ENCODE results near the gene ATP6V1C2. TPM values are rescaled to one million over a fixed set of nuclear protein-coding genes. Genes with fewer than 3 reads are reported as not detected.

The ATP6V1C2 gene
- total and polyA plus RNA-seq, 2 of the 4 experiments (the other 2 are of a cell fraction), result not detected

DNA sequence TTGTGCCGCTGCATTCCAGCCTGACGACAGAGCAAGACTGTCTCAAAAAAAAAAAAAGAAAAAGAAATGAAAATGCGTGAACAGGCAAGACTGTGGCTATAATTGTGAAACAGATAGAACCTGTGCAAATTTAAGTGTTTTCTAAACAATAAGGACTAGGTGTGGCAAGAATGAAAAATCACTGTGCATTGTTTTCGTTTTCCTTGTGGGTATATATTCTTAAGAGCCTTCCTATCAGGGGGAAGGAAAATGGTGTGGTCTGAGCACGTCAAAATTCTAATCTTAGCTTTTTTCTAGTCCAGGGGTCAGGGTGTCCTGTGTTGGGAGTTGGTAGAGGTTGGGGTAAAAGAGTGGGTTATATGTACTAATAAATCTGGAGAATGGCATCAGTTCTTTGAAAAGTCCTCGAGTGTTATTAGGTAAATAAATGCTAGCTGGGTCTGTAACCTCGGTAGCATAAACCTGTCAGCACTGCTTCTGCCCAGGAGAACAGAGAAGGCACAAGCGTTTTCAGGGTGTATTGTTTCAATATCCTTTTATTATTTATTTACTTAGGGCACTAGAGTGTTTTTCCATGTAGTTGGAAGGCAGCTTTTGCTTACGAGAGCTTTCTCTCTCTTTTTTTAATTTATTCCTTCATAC lies 11.6 kb downstream of the ATP6V1C2 start:
- Histone ChIP-seq H4K20me1 (ENCODE audit: insufficient read depth, low read length) (no peaks in the 10 kb centered on the region), H3K27me3 (ENCODE audit: control insufficient read depth, insufficient read depth, low read length) (peaks cover 28% of the 10 kb centered on the region), H2BK20ac (ENCODE audit: low read depth, low read length) (no peak overlapping the region), H3K9ac (ENCODE audit: low read depth, low read length) (no peak overlapping the region), H3K4me2 (ENCODE audit: low read depth, low read length) (no peak overlapping the region), H4K5ac (ENCODE audit: low read depth, low read length) (no peak overlapping the region), H3K4ac (ENCODE audit: low read depth, low read length) (no peak overlapping the region), H2BK120ac (ENCODE audit: low read depth, low read length) (no peak overlapping the region), H2BK5ac (ENCODE audit: low read depth, low read length, poor library complexity, severe bottlenecking) (no peak overlapping the region), H3K23ac (ENCODE audit: low read depth, low read length) (no peak overlapping the region), H3K14ac (replicated peaks; ENCODE audit: low read depth, low read length) (no peak overlapping the region), H3K27ac (ENCODE audit: insufficient read depth, low read length) (no peak overlapping the region), H4K8ac (ENCODE audit: low read depth in 2 of 2, low read length in 2 of 2) (no peak overlapping the region), H2AFZ (replicated peaks; ENCODE audit: low read length, poor library complexity) (no peak overlapping the region), H2AK5ac (ENCODE audit: low read depth, low read length) (no peak overlapping the region), H3K4me1 (ENCODE audit: control insufficient read depth, insufficient read depth, low read length) (no peaks in the 10 kb centered on the region), H3K18ac (ENCODE audit: low read depth, low read length) (no peak overlapping the region), H3K9me3 (ENCODE audit: control insufficient read depth, insufficient read depth, low read length) (no peaks in the 10 kb centered on the region), H3K56ac (ENCODE audit: extremely low read depth, insufficient read depth, low read length) (no peak overlapping the region), H2BK15ac (ENCODE audit: low read depth, low read length) (no peak overlapping the region), H4K91ac (ENCODE audit: insufficient read depth, low read depth, low read length) (no peak overlapping the region), H3K79me1 (ENCODE audit: low read depth in 1 of 2, low read length in 2 of 2) (no peaks in the 10 kb centered on the region), H3K4me3 (ENCODE audit: insufficient read depth, low read depth, low read length) (no peak overlapping the region), H2AK9ac (replicated peaks; ENCODE audit: low read depth, low read length, poor library complexity) (no peak overlapping the region), H3K9me1 (ENCODE audit: insufficient read depth, low read length) (no peaks in the 10 kb centered on the region), H3K36me3 (ENCODE audit: control insufficient read depth, insufficient read depth, low read length) (no peaks in the 10 kb centered on the region)
- ChIA-PET CTCF (interaction anchor here (1.0 kb wide), 1 partner anchor 15 kb away, joined by 3 read pairs; no protein-coding TSS in a partner anchor), POLR2A (ENCODE audit: unreplicated experiment) (no interaction called here)
- intact Hi-C loops (cut with micrococcal nuclease), result no loop called here
- BruUV-seq (replicated peaks), result no TSS peak
- DNase-seq, result no peak
- 43% methylated on average over 3 of the region's 9 CpGs; no CpG with 5 or more reads in 1 of the 2 experiments for WGBS, 2 experiments (ENCODE audit: extremely low coverage in 2 of 2, insufficient read length in 1 of 2)
- in situ Hi-C loops (cut with MboI; ENCODE audit: low sequenced_read_pairs), result no loop called here
- no peak; the same call in 1 of the 2 replicates for ATAC-seq (ENCODE audit: low read depth)
- TF ChIP-seq, protein P1, sequence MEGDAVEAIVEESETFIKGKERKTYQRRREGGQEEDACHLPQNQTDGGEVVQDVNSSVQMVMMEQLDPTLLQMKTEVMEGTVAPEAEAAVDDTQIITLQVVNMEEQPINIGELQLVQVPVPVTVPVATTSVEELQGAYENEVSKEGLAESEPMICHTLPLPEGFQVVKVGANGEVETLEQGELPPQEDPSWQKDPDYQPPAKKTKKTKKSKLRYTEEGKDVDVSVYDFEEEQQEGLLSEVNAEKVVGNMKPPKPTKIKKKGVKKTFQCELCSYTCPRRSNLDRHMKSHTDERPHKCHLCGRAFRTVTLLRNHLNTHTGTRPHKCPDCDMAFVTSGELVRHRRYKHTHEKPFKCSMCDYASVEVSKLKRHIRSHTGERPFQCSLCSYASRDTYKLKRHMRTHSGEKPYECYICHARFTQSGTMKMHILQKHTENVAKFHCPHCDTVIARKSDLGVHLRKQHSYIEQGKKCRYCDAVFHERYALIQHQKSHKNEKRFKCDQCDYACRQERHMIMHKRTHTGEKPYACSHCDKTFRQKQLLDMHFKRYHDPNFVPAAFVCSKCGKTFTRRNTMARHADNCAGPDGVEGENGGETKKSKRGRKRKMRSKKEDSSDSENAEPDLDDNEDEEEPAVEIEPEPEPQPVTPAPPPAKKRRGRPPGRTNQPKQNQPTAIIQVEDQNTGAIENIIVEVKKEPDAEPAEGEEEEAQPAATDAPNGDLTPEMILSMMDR (conservative IDR thresholded peaks at IDR 0.05; ENCODE audit: low read depth, low read length), result no peak
- TF ChIP-seq, protein P2, sequence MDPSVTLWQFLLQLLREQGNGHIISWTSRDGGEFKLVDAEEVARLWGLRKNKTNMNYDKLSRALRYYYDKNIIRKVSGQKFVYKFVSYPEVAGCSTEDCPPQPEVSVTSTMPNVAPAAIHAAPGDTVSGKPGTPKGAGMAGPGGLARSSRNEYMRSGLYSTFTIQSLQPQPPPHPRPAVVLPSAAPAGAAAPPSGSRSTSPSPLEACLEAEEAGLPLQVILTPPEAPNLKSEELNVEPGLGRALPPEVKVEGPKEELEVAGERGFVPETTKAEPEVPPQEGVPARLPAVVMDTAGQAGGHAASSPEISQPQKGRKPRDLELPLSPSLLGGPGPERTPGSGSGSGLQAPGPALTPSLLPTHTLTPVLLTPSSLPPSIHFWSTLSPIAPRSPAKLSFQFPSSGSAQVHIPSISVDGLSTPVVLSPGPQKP (IDR thresholded peaks at IDR 0.05; ENCODE audit: borderline replicate concordance, low read depth, low read length), result no peak
- TF ChIP-seq CEBPB (IDR thresholded peaks at IDR 0.05; ENCODE audit: low read depth, low read length) (no peak), NFE2L2 (IDR thresholded peaks at IDR 0.05; ENCODE audit: low read depth, low read length) (no peak), BHLHE40 (IDR thresholded peaks at IDR 0.05; ENCODE audit: low read depth, low read length) (no peak), SMC3 (IDR thresholded peaks at IDR 0.05; ENCODE audit: low read depth, low read length) (no peak), MAFK (IDR thresholded peaks at IDR 0.05; ENCODE audit: low read depth, low read length) (no peak), CHD1 (IDR thresholded peaks at IDR 0.05; ENCODE audit: low read depth, low read length) (no peak), MAZ (IDR thresholded peaks at IDR 0.05; ENCODE audit: borderline replicate concordance, low read depth, low read length) (no peak)
- dilution Hi-C loops (cut with HindIII; ENCODE audit: low sequenced_read_pairs, unreplicated experiment), result no loop called here
